Stromal cell of bone marrow (primary cell): ENCODE measurements around the gene PKDCC.
"Not testable (repeated sequence)": the region's sequence is repeated elsewhere in the genome, so short reads cannot be mapped to it uniquely, and the experiment has no call there.

Experiments
- DNase-seq: peaks from one replicate; pipeline ENCODE4 v3.0.0-alpha.2; 2012; ENCODE audit warnings: low read depth

The PKDCC gene

DNA sequence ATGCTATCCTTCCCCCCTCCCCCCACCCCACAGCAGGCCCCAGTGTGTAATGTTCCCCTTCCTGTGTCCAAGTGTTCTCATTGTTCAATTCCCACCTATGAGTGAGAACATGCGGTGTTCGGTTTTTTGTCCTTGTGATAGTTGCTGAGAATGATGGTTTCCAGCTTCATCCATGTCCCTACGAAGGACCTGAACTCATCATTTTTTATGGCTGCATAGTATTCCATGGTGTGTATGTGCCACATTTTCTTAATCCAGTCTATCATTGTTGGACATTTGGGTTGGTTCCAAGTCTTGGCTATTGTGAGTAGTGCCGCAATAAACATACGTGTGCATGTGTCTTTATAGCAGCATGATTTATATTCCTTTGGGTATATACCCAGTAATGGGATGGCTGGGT lies 17.9 kb downstream of the PKDCC start:
- not testable (repeated sequence) for DNase-seq

DNA sequence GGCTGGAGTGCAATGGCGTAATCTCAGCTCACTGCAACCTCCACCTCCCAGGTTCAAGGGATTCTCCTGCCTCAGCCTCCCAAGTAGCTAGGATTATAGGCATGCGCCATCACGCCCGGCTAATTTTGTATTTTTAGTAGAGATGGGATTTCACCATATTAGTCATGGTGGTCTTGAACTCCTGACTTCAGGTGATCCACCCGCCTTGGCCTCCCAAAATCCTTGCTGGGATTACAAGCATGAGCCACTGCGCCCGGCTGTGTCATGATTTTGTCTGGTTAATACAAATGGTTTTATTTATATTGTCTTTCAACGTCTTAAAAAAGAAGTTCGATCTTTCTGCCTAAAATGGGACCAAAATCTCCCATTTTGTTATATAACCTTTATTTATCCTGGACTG lies 19.2 kb downstream of the PKDCC start:
- not testable (repeated sequence) for DNase-seq

DNA sequence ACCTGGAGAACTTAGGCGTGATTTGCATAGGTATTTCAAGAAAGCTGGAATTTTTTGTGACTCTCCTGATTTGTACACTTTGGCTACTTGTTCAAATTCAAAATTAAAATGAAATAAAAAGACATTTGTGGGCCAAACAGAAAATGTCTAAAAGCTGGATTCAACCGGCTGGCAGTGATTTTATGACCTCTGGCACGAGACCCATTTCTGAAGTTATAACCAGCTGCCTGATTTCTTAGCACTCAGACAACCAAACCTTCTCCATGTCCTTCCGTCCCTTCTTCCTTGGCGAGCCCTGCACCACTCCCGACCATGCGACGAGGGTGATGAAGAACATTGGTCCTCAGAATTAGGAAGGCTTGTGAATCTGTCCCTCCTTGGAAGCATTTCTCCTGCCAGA lies 19.7 kb downstream of the PKDCC start:
- no peak for DNase-seq

DNA sequence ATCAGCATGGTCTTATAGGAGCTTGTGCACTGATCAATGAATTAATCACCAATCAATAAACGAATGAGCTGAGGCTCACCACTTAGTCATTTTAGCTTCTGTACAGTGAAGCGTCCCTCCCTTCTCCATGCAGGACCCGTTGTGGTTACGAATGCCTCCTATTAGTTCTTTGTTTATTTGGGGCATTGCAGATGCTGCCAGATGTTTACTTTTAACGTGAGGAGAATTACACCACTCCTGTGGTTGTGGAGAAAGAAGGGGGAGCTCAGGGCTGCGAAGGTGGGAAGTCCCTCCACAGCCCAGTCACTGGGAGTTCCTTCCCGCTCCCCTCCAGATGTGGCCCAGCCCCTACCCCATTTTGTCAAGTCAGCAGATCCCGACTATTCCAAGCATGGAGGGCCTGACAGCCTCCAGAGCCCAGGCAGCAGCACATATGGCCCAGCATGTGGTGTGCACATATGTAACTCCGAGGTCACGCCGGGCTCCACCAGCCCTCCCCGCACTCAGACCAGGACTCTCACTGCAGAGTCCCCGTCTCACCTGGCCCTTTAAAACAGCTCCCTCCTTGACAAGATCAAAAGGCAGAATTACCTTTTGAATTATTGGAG lies 20.9 kb downstream of the PKDCC start:
- DNase-seq = no peak

DNA sequence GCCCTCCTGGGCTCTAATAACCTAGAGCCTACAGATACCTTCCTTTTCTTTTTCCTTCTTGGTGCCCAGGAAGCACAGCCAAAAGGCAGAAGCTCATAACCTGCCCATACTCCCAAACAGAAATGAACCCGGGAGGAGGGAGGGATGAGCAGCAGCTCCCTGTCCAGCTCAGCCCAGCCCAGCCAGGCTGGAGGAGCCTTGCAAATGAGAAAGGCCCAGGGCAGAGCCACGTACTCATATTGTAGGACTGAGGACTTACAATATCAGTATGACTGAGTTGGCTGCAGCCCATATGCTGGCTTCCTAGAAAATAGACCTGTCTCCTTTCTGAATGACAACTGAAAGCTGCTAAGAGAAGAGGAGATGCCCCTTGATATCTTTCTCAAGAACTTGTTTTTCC lies 21.7 kb downstream of the PKDCC start:
- no peak for DNase-seq

DNA sequence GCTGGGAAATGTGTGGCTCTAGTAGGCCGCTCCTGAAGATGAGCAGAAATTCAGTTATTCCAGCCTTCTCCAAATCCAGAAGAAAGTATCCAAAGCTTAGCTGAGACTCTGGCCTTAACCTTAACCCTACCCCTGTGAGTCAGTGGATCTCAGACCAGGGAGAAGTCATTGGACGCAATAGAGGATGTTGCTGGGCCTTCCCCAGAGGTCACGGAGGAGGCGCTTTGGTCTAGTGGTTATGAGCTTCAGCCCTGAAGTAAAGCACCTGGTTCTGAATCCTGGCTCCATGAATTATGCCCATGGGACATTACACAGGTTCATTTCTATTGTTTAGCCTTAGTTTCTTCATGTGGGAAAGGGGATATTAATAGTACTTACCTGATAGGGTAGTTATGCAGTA lies 24.0 kb downstream of the PKDCC start:
- no peak for DNase-seq

DNA sequence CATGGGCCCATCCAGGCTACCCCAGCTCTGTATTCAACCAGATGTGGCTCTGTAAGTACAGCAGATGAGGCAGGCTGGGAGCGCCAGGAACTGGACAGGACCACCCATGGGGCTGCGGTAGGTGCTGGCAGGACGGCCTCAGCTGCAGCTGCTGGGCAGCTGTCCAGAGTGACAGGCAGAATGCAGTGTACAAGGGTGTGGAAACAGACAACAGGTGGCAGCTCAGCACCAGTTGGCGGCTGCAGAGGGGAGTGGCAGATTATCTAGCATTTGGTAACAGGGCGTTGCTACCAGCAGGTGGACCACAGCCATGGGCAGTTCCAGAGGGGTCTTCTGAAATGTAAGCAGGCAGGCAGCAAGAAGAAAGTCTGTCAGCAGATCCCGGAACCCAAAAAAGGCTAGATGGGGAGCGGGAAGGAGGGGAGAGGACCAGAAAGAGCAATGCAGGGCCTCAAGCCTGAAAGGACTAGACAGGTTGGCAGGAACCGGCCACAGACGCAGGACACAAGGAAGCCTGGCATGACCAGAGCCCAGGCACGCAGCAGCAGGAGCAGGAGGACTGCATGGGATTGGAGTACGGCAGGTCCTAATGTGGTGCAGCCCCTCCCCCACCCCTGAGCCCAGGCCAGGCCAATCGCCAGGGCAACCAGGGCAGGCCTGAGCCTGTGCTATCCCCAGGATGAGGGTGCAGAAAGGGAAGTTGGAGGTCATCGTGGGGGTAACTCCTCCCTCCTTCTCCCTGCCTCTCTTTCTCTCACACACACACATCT lies 24.7 kb downstream of the PKDCC start:
- no peak for DNase-seq

DNA sequence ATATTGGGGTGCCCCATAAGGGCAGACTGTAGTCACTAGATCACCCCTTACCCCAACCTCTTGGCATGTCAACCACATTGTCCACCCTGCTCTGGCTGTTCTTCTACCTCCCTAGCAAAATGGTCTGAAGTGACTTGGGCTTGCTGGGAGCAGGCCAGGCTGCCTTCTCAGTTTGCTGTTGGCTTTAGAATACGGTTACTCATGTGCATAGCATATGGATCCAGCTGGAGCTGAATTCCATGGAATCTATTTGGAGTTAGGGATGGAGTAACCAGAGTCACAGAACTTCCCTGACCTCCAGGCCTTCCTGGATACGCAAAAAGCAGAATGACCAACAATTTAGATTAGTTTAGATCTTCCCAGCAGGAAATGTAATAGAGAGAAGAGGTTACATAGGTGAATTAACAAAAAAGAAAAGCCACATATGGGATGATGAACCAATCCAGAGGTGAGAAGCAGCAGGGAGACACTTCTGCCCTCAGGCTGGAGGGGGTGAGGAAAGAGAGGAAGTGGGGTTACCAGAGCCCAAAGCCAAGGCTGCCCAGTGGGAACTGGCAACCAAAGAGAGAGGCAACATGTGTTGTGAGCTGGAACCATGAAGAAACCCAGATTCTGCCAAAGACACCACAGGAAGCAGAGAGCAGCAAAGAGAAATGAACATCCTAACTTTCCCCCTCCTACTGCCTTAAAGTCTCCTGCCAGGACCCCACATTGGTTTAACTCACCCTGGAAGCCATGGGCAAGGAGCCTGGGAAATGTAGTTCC lies 26.1 kb downstream of the PKDCC start:
- DNase-seq = no peak

DNA sequence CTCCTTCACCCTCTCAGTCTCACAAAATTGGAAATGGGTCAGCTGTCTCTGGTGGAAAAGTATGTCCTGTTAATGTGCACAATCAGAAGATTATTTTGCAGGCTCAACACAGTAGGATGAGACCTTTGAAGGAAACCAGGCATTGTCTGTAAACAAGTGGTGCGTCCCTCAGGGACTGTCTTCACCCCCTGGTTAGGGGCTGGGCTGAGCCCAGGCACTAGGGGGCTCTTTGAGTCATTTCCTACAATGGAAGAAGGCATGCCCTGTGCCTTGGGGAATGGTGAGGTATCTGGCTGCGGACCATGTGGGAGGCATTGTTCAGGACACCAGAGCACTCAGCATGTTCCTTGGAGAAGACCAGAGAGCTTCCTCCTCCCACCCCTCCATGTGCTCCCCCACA lies 26.8 kb downstream of the PKDCC start:
- no peak for DNase-seq

DNA sequence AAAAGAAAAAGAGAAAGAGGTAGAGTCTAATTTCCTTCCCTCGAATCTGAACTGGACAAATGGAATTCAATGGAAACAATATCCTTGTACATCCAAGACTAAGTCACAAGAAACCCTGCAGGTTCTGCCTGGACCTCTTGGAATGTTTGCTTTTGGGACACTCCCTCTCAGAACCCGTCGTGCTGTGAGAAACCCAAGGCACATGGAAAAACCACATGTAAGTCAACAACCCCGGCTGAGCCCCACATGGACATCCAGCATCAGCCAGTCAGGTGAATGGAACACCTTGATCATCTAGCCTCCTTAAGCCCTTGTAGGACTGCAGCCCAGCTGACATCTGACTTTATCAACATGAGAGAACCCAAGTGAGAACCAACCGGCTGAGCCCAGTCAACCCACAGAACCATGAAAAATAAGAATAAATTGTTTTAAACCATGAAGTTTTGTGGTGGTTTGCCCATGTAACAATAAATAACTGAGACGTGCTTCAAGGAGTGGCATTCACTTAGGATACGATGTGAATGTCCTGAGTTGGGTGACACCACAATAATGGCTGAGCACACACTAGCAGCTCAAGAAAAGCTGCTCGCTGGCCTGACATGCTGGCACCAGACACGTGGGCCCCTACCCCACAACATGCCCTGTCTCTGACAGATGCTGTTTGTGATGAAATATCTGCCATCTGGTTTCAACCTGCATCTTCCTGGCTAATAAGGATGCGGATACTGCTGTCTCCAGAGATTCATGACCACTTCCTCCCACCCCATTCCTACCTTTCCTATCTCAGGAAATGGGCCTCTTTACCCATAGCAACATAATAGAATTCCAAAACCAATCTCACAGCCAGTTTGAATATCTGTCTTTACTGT lies 28.8 kb downstream of the PKDCC start:
- no peak for DNase-seq

DNA sequence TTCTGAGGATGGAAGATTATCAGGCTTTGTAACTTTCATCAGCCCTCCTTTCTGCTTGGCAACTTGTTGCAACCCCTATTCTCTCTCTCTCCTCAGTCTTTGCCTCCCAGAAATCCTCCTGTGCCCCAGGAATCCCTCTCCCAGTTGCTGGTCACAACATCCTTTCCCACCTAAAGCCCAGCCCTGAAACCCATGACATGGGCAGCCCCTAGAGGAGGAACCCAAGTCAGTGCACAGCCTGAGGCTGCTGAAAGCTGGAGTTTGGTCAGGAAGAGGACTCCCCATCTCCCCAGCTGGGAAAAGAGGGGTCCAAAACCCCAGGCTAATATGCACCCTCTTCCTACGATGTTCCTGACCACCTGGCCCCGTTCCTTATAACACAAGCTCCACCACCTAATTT lies 29.5 kb downstream of the PKDCC start:
- DNase-seq = no peak

DNA sequence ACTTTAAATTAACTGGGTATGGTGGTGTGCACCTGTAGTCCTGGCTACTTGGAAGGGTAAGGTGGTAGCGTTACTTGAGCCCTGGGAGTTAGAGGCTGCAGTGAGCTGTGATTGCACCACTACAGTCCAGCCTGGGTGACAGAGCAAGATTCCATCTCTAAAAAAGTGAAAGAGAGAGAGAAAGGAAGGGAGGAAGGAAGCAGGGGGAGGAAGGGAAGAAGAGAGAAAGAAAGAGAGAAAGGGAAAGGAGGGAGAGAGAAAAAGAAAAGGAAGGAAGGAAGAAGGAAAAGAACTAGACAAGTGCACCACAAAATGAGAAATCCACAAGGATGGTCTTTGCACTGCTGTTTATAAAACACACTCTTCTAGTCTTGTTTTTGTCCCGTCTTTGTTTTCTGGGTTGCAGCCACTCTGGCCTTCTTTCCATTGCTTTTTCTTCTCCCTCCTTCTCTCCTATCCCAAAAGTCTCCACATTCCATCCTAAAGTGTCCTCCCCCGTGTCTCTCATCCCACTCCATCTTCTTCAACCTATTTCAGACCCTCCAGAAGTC lies 32.0 kb downstream of the PKDCC start:
- DNase-seq = no peak

DNA sequence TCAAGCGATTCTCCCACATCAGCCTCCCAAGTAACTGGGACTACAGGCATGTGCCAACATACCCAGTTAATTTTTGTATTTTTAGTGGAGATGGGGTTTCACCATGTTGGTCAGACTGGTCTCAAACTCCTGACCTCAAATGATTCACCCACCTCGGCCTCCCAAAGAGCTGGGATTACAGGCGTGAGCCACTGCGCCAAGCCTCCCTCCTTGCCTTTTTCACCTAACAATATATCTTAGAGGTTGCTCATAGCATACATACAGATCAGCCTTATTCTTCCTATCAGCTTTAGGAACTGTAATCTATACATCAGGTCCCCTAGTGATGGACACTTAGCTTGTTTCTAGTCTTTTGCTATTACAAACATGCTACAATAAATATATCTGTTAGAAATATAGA lies 33.3 kb downstream of the PKDCC start:
- DNase-seq = not testable (repeated sequence)

DNA sequence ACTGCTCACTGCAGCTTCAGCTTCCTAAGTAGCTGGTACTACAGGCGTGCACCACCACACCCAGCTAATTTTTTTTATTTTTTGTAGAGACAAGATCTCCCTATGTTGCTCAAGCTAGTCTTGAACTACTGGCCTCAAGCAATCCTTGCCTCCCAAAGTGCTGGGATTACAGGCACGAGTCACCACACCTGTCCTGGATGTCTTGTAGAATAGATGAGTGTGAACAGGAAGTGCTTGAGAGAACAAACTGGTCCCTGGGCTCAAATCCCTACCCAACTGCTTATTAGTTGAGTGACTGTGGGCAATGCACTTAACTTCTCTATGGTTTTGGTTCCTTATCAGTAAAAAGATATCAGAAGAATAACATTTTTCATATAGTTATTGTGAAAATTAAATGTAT lies 34.2 kb downstream of the PKDCC start:
- DNase-seq = no peak

DNA sequence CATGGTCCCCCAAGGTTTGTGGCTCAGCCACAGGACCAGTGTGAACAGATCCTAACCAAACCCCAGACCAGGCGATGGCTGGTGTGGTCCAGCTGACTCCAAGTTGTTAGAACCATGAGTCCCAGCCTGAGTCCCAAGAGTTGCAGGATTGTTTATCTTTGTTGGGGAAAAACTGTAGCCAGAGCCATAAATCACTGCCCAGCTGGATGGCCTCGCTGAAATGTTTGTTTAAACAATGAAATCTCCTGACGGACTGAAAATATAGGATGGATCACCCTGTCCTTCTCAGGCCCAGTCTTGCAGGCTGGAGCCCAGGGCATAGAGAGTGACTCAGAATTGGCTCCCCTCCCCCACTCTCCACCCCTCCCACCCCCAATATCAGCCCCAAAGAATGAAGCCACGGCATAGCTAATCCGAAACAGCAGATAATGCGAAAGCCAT lies 36.4 kb downstream of the PKDCC start:
- DNase-seq = peak; percentile 93

DNA sequence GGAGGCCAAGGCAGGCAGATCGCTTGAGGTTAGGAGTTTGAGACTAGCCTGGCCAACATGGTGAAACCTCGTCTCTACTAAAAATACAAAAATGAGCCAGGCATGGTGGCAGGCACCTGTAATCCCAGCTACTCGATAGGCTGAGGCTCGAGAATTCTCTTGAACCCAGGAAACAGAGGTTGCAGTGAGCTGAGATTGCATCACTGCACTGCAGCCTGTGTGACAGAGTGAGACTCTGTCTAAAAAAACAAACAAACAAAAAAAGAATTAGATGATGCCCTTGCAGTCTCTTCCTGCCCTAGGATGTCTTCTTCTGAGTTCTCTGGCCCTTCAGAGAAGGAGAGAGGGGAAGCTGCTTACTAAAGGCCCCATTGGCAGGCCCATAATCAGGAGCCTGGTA lies 37.2 kb downstream of the PKDCC start:
- DNase-seq = not testable (repeated sequence)

DNA sequence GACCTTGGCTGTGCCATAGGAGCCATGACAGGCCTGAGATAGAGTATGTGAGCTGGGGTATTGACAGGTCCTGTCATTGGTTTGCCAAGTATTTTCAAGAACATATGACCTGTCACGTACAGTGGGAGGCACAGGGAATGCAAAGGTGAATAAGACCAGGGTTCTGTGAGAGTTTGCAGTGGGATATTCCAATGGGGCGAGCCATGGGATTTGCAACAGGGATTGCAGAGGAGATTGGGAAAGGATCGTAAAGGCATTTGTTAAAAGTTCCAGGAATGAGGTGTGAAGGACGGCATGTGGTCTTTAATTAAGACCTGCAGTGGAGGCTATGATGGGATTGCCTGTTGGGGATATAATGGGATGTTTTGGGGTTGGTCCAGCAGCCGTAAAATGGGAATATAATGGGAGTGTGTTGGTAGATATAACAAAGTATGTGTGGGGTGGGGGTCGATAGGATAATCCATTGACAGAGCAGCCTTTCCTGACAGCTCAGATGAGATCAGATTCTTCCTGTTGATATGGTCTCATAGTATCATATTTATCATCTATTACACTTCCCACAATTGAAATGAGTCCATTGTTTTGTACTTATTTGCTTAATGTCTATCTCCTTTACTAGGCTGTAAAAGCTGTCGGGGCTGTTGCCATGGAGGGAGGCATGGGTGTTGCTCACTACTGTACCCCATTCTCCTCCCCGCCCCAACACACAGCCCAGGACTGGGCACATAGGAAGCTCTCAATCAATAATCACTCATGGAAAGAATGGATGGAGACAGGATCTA lies 38.1 kb downstream of the PKDCC start:
- no peak for DNase-seq

DNA sequence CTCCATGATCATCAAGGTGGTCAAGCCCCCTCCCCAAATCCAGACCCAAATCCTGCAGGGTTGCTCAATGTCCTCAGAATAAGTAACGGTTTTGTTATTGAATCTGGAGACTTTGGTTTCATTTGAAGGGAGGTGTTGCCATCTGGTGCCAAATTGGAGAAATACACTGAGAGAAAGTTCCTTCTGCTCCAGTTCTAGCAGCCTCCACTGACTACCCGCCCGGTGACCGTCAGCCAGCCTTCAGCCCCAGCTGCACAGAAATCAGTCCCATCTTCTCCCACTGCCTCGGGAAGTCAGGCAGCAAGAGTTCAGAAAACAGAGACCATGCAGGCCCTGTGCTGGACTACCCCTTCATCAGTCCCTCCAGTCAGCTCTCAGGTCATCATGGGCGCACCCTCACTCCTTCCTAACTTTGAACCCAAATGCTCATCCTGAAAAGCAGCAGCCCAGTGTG lies 38.7 kb downstream of the PKDCC start:
- DNase-seq = peak; percentile 53

DNA sequence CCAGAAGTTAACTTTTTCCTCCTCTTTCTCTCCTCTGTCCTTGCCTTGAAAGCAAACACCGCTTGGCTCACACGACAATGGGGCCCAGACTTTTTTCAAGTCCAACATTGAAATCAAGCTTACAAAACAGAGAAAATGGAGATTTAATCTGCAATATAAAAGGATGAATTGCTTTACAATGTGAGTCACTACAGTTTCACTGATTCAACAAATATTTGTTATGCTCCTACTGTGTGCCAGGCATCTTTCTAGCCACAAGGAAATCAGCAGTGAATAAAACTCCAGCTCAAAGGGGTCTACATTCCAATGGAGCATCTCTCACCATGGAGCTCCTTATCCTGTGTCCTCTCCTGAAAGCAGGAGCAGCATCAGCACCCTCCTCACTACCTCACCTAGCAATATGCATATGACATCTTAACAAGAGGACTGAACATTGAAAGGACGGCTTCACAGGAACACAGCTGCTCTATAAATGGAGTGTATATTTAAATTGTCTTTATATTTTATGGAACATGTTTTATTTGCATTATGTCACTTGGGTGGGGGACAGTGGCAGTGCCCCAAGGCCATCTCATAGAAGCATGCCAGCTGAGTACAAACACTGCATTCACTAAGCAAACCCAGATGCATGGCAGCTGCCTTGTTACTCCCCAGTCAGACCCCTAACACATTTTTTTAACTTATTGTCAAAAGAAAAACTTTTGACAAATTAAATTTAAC lies 39.5 kb downstream of the PKDCC start:
- no peak for DNase-seq

DNA sequence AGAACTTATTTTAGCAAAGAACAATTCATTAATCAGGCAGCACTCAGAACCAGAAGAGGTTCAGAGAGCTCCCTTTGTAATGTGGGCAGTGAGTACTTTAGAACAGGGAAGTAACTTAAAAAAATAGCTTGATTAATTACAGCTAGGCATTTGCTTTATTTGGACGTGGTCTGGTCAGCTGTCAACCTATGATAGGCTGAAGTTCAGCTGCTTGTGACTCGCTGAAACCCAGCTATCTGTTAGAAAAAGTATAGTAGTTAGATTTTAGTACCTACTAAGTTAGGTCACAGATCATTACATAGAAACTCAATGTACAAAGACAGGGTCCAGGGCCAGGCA lies 40.0 kb downstream of the PKDCC start:
- no peak for DNase-seq
